ENCODE measurements around the gene WDR74.

The WDR74 gene

DNA sequence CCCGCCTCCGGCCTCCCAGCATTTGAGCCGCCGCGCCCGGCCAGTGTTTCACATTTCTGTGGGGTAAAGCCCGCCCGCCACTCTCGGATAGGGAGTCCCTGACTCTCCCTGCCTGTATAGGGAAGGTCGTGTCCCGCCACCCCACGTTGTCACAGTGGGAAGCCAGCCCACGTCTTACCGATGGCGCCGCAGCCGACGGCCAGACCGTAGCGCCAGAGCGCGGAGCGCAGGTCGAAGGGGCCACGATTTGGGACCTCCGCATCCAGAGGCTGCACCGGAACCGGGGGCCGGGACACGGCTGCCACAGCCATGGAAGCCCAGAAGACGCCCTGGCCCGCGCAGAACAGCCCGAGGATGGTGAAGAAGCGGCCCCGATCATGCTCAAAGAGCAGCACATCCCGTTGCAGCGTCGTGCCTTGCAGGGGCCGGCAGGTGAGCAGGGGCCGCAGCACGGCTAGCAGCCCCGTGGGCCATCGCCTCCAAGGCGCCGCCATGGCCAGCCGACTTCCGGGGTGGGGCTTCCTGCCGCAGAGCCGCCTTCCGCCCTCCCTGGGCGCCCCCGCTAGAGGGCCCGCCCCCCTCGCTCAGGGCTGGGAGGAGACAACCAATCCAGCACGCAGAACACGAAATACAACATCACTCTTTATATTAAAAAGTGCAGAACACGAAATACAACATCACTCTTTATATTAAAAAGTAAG lies 47.7 kb downstream of the WDR74 start, which contains the start of gene TMEM223:
Gene TMEM223 (minus strand): TSS at position 506 of the 701 bp plus-strand sequence. CDS start 12 bp downstream, at position 494.
- DNase-seq (ENCODE audit: low read depth), result peak; percentile 60
- TF ChIP-seq, protein P1, sequence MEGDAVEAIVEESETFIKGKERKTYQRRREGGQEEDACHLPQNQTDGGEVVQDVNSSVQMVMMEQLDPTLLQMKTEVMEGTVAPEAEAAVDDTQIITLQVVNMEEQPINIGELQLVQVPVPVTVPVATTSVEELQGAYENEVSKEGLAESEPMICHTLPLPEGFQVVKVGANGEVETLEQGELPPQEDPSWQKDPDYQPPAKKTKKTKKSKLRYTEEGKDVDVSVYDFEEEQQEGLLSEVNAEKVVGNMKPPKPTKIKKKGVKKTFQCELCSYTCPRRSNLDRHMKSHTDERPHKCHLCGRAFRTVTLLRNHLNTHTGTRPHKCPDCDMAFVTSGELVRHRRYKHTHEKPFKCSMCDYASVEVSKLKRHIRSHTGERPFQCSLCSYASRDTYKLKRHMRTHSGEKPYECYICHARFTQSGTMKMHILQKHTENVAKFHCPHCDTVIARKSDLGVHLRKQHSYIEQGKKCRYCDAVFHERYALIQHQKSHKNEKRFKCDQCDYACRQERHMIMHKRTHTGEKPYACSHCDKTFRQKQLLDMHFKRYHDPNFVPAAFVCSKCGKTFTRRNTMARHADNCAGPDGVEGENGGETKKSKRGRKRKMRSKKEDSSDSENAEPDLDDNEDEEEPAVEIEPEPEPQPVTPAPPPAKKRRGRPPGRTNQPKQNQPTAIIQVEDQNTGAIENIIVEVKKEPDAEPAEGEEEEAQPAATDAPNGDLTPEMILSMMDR (conservative IDR thresholded peaks at IDR 0.05; ENCODE audit: control insufficient read depth, insufficient read depth, low read depth, low read length), result no peak
- peak within 1 kb of the TSS; percentile 83 for H3K4me3 ChIP-seq (ENCODE audit: control insufficient read depth, low read depth, low read length)

DNA sequence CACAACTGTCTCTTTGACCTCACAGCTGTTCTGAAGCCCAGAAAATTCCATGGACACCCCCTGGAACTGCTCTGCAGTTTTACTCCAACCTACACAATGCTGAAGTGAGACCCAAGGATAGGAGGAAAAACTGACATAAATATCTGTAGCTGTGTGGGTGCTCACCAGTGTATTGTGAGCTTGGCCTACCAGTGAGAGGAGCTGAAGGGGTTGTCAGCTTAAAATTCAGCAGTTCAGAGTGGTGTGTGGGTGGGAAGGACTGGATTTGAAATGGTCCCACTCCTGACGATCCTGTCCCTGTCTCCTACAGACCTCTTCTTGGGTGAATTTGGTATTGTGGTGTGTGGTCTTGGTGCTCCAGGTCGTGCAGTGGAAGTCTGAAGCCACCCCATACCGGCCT lies 49.8 kb downstream of the WDR74 start:
- DNase-seq (ENCODE audit: low read depth), result no peak
- TF ChIP-seq, protein P1 (conservative IDR thresholded peaks at IDR 0.05; ENCODE audit: control insufficient read depth, insufficient read depth, low read depth, low read length), result no peak

DNA sequence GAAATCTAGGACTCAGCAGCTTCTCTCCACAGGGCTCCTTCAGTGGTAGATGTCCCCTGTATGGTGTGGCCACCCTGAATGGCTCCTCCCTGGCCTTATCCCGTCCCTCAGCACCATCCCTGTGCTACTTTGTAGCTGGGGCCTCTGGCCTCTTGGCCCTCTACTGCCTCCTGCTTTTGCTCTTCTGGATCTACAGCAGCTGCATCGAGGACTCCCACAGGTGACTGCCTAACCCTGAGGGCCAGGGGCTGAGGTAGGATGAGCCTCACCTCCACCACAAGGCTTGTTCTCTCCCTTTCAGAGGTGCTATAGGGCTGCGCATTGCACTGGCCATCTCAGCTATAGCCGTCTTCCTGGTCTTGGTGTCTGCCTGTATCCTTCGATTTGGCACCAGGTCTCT lies 50.4 kb downstream of the WDR74 start:
- TF ChIP-seq, protein P1 (conservative IDR thresholded peaks at IDR 0.05; ENCODE audit: control insufficient read depth, insufficient read depth, low read depth, low read length), result no peak
- DNase-seq (ENCODE audit: low read depth), result no peak

More for the DNA sequence above, 49.8 kb downstream of the WDR74 start:
- H3K4me3 ChIP-seq (ENCODE audit: control insufficient read depth, low read depth, low read length), result no peak overlapping the region

DNA sequence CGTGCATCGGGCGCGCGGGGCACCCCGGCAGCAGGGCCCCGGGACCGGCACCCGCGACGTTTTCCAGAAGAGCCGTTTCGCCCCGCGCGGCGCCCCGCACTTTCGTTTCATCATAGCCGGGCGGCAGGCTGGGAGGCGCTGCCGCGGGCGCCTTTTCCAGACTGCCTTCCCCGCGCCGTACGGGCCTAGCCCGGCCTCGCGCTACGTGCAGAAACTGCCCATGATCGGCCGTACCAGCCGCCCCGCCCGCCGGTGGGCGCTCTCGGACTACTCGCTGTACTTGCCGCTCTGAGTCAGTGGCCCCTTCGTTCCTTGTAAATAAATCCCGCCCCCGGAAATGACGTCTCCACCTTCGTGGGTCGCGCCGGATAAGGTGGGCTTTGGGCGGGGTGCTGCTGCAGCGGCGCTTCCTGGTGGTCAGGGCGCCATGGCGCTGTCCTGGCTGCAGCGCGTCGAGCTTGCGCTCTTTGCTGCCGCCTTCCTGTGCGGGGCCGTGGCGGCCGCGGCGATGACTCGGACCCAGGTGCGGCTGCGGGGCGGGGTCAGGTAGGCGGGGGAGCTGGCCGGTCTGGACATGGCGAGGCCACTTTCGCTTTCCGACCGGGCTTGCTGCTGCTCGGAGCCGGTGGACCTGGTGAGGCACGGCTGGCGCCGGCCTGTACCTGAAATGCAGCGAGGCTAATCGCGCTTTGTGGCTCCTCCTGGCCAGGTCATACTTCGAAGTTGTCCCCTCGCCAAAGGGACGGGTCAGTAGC lies 52.2 kb downstream of the WDR74 start, which contains the start of gene TMEM179B:
Gene TMEM179B (plus strand): TSS at position 398 of the 755 bp plus-strand sequence. CDS start 30 bp downstream, at position 428.
- peak; percentile 97 for DNase-seq (ENCODE audit: low read depth)
- TF ChIP-seq, protein P1 (conservative IDR thresholded peaks at IDR 0.05; ENCODE audit: control insufficient read depth, insufficient read depth, low read depth, low read length), result peak; percentile 40
- peak within 1 kb of the TSS; percentile 93 for H3K4me3 ChIP-seq (ENCODE audit: control insufficient read depth, low read depth, low read length)

More for the DNA sequence above, 50.4 kb downstream of the WDR74 start:
- H3K4me3 ChIP-seq (ENCODE audit: control insufficient read depth, low read depth, low read length), result no peak overlapping the region

DNA sequence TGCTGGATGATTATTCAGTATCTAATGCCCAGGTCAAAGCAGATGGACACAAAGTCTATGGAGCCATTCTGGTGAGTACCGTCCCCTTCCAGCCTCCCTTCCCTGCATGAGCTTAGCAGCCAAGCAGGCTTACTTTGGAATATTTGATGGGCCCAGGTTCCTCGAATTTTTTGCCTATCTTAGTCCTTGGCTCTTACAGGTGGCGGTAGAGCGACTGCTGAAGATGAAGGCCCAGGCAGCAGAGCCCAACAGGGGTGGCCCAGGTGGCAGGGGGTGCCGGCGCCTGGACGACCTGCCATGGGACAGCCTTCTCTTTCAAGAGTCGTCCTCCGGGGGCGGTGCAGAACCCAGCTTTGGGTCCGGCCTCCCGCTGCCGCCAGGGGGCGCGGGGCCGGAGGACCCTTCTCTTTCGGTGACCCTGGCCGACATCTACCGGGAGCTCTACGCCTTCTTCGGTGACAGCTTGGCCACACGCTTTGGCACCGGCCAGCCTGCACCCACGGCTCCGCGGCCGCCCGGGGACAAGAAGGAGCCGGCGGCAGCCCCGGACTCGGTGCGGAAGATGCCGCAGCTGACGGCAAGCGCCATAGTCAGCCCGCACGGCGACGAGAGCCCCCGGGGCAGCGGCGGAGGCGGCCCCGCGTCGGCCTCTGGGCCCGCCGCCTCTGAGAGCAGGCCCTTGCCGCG lies 52.9 kb downstream of the WDR74 start:
- H3K4me3 ChIP-seq (ENCODE audit: control insufficient read depth, low read depth, low read length), result peak overlapping the region; percentile 93
- DNase-seq (ENCODE audit: low read depth), result peak; percentile 68
- TF ChIP-seq, protein P1 (conservative IDR thresholded peaks at IDR 0.05; ENCODE audit: control insufficient read depth, insufficient read depth, low read depth, low read length), result peak; percentile 90
